ENCODE data around the gene LRRC32.

LRRC32 gene

GRCh38 chr11:76678321-76678720 is 7.8 kb upstream of the LRRC32 start:
- Histone ChIP-seq H2BK12ac (ENCODE audit: low read length) (peak overlapping the region; percentile 70), H3K4ac (ENCODE audit: low read depth, low read length) (no peak overlapping the region), H3K18ac (ENCODE audit: low read length) (no peak overlapping the region), H3K27ac (ENCODE audit: low read depth, low read length) (peak overlapping the region; percentile 62), H3K14ac (ENCODE audit: low read length) (peak overlapping the region; percentile 50), H4K12ac (ENCODE audit: low read depth, low read length) (no peak overlapping the region), H3K36me3 (ENCODE audit: control insufficient read depth in 1 of 2, insufficient read depth in 2 of 2, low read length in 2 of 2) (no peaks in the 10 kb centered on the region), H2AFZ (ENCODE audit: insufficient read depth, low read length, poor library complexity) (no peak overlapping the region), H4K8ac (ENCODE audit: low read depth, low read length) (peak overlapping the region; percentile 47), H2BK5ac (ENCODE audit: low read depth, low read length, poor library complexity) (peak overlapping the region; percentile 65), H2BK120ac (ENCODE audit: insufficient read depth, low read length, poor library complexity) (peak overlapping the region; percentile 55), H3K9me3 (ENCODE audit: insufficient read depth, low read depth, low read length) (no peaks in the 10 kb centered on the region), H3K4me3 (ENCODE audit: low read depth, low read length) (no peak overlapping the region), H4K91ac (ENCODE audit: low read depth, low read length) (peak overlapping the region; percentile 84), H3K27me3 (ENCODE audit: insufficient read depth, low read length) (no peaks in the 10 kb centered on the region), H3K23ac (ENCODE audit: low read length) (no peak overlapping the region), H3K9ac (ENCODE audit: low read length) (no peak overlapping the region), H3K4me2 (ENCODE audit: low read length) (no peak overlapping the region), H3K79me1 (ENCODE audit: low read length) (peaks cover 31% of the 10 kb centered on the region), H3K79me2 (ENCODE audit: control insufficient read depth, insufficient read depth, low read length, poor library complexity) (no peaks in the 10 kb centered on the region), H2AK5ac (ENCODE audit: low read length) (no peak overlapping the region), H3K4me1 (ENCODE audit: control insufficient read depth in 1 of 2, insufficient read depth in 2 of 2, low read length in 2 of 2) (peaks cover 21 to 28% of the 10 kb centered on the region in 2 experiments)
- DNase-seq, result no peak
- WGBS (ENCODE audit: extremely low coverage, insufficient coverage, insufficient read length), result no CpG with 5 or more reads among the region's 8 CpGs

GRCh38 chr11:76677458-76677765 is 6.9 kb upstream of the LRRC32 start:
- no peak overlapping the region for H3K4me2 ChIP-seq (ENCODE audit: low read length)
- no peak overlapping the region for H2BK5ac ChIP-seq (ENCODE audit: low read depth, low read length, poor library complexity)
- no peaks in the 10 kb centered on the region for H3K79me2 ChIP-seq (ENCODE audit: control insufficient read depth, insufficient read depth, low read length, poor library complexity)
- no peak overlapping the region for H3K4ac ChIP-seq (ENCODE audit: low read depth, low read length)
- no peak overlapping the region for H3K27ac ChIP-seq (ENCODE audit: low read depth, low read length)
- peaks cover 21 to 28% of the 10 kb centered on the region in 2 experiments for H3K4me1 ChIP-seq (ENCODE audit: control insufficient read depth in 1 of 2, insufficient read depth in 2 of 2, low read length in 2 of 2)
- H3K9ac ChIP-seq (ENCODE audit: low read length), result no peak overlapping the region
- H4K91ac ChIP-seq (ENCODE audit: low read depth, low read length), result peak overlapping the region; percentile 84
- no peaks in the 10 kb centered on the region for H3K9me3 ChIP-seq (ENCODE audit: insufficient read depth, low read depth, low read length)
- no peaks in the 10 kb centered on the region for H3K27me3 ChIP-seq (ENCODE audit: insufficient read depth, low read length)
- peaks cover 31% of the 10 kb centered on the region for H3K79me1 ChIP-seq (ENCODE audit: low read length)
- no peak for DNase-seq
- H3K23ac ChIP-seq (ENCODE audit: low read length), result no peak overlapping the region
- no peak overlapping the region for H2BK120ac ChIP-seq (ENCODE audit: insufficient read depth, low read length, poor library complexity)
- H2BK12ac ChIP-seq (ENCODE audit: low read length), result no peak overlapping the region
- H4K8ac ChIP-seq (ENCODE audit: low read depth, low read length), result no peak overlapping the region
- no peak overlapping the region for H2AFZ ChIP-seq (ENCODE audit: insufficient read depth, low read length, poor library complexity)
- H3K4me3 ChIP-seq (ENCODE audit: low read depth, low read length), result no peak overlapping the region
- H2AK5ac ChIP-seq (ENCODE audit: low read length), result no peak overlapping the region
- no peaks in the 10 kb centered on the region for H3K36me3 ChIP-seq (ENCODE audit: control insufficient read depth in 1 of 2, insufficient read depth in 2 of 2, low read length in 2 of 2)
- H4K12ac ChIP-seq (ENCODE audit: low read depth, low read length), result no peak overlapping the region
- H3K18ac ChIP-seq (ENCODE audit: low read length), result no peak overlapping the region
- H3K14ac ChIP-seq (ENCODE audit: low read length), result no peak overlapping the region

- H2BK5ac ChIP-seq (ENCODE audit: low read depth, low read length, poor library complexity), result no peak overlapping the region
- no peaks in the 10 kb centered on the region for H3K27me3 ChIP-seq (ENCODE audit: insufficient read depth, low read length)
- peaks cover 31% of the 10 kb centered on the region for H3K79me1 ChIP-seq (ENCODE audit: low read length)
- no peak overlapping the region for H3K18ac ChIP-seq (ENCODE audit: low read length)
- H2BK120ac ChIP-seq (ENCODE audit: insufficient read depth, low read length, poor library complexity), result no peak overlapping the region
- DNase-seq, result no peak
- peak overlapping the region; percentile 46 for H3K27ac ChIP-seq (ENCODE audit: low read depth, low read length)
- no peak overlapping the region for H2AFZ ChIP-seq (ENCODE audit: insufficient read depth, low read length, poor library complexity)
- no peak overlapping the region for H4K8ac ChIP-seq (ENCODE audit: low read depth, low read length)
- H3K23ac ChIP-seq (ENCODE audit: low read length), result no peak overlapping the region
- H2AK5ac ChIP-seq (ENCODE audit: low read length), result no peak overlapping the region
- no peak overlapping the region for H3K9ac ChIP-seq (ENCODE audit: low read length)
- WGBS (ENCODE audit: extremely low coverage, insufficient coverage, insufficient read length), result 100% methylated on average over 2 of the region's 16 CpGs
- no peak overlapping the region for H4K12ac ChIP-seq (ENCODE audit: low read depth, low read length)
- H3K79me2 ChIP-seq (ENCODE audit: control insufficient read depth, insufficient read depth, low read length, poor library complexity), result no peaks in the 10 kb centered on the region
- H3K36me3 ChIP-seq (ENCODE audit: control insufficient read depth in 1 of 2, insufficient read depth in 2 of 2, low read length in 2 of 2), result no peaks in the 10 kb centered on the region
- no peak overlapping the region for H3K4me2 ChIP-seq (ENCODE audit: low read length)
- no peaks in the 10 kb centered on the region for H3K9me3 ChIP-seq (ENCODE audit: insufficient read depth, low read depth, low read length)
- no peak overlapping the region for H3K4ac ChIP-seq (ENCODE audit: low read depth, low read length)
- peak overlapping the region; percentile 67 for H4K91ac ChIP-seq (ENCODE audit: low read depth, low read length)
- H3K14ac ChIP-seq (ENCODE audit: low read length), result no peak overlapping the region
- peak overlapping the region; percentile 63 for H2BK12ac ChIP-seq (ENCODE audit: low read length)
- H3K4me3 ChIP-seq (ENCODE audit: low read depth, low read length), result no peak overlapping the region
- peaks cover 21 to 28% of the 10 kb centered on the region in 2 experiments for H3K4me1 ChIP-seq (ENCODE audit: control insufficient read depth in 1 of 2, insufficient read depth in 2 of 2, low read length in 2 of 2)
Measured at GRCh38 chr11:76676636-76677457, 6.3 kb upstream of the LRRC32 start.

- no peak overlapping the region for H2BK5ac ChIP-seq (ENCODE audit: low read depth, low read length, poor library complexity)
- no peak overlapping the region for H3K4me3 ChIP-seq (ENCODE audit: low read depth, low read length)
- H3K4ac ChIP-seq (ENCODE audit: low read depth, low read length), result no peak overlapping the region
- H3K9ac ChIP-seq (ENCODE audit: low read length), result no peak overlapping the region
- H3K79me2 ChIP-seq (ENCODE audit: control insufficient read depth, insufficient read depth, low read length, poor library complexity), result peaks cover 2% of the 10 kb centered on the region
- no CpG with 5 or more reads among the region's 14 CpGs for WGBS (ENCODE audit: extremely low coverage, insufficient coverage, insufficient read length)
- H2BK120ac ChIP-seq (ENCODE audit: insufficient read depth, low read length, poor library complexity), result peak overlapping the region; percentile 24
- H3K79me1 ChIP-seq (ENCODE audit: low read length), result peaks cover 33% of the 10 kb centered on the region
- H2AFZ ChIP-seq (ENCODE audit: insufficient read depth, low read length, poor library complexity), result no peak overlapping the region
- peak overlapping the region; percentile 1 for H3K14ac ChIP-seq (ENCODE audit: low read length)
- peaks cover 26 to 33% of the 10 kb centered on the region in 2 experiments for H3K4me1 ChIP-seq (ENCODE audit: control insufficient read depth in 1 of 2, insufficient read depth in 2 of 2, low read length in 2 of 2)
- no peaks in the 10 kb centered on the region for H3K36me3 ChIP-seq (ENCODE audit: control insufficient read depth in 1 of 2, insufficient read depth in 2 of 2, low read length in 2 of 2)
- H3K9me3 ChIP-seq (ENCODE audit: insufficient read depth, low read depth, low read length), result no peaks in the 10 kb centered on the region
- no peak overlapping the region for H4K8ac ChIP-seq (ENCODE audit: low read depth, low read length)
- peak overlapping the region; percentile 13 for H2AK5ac ChIP-seq (ENCODE audit: low read length)
- no peaks in the 10 kb centered on the region for H3K27me3 ChIP-seq (ENCODE audit: insufficient read depth, low read length)
- H3K4me2 ChIP-seq (ENCODE audit: low read length), result no peak overlapping the region
- H4K91ac ChIP-seq (ENCODE audit: low read depth, low read length), result peak overlapping the region; percentile 23
- H3K18ac ChIP-seq (ENCODE audit: low read length), result no peak overlapping the region
- H3K27ac ChIP-seq (ENCODE audit: low read depth, low read length), result no peak overlapping the region
- H2BK12ac ChIP-seq (ENCODE audit: low read length), result peak overlapping the region; percentile 54
- no peak for DNase-seq
- H4K12ac ChIP-seq (ENCODE audit: low read depth, low read length), result no peak overlapping the region
- no peak overlapping the region for H3K23ac ChIP-seq (ENCODE audit: low read length)
Measured at GRCh38 chr11:76674517-76675400, 4.2 kb upstream of the LRRC32 start.
